HUES64 (cell line): ENCODE measurements around the gene PGD. TPM values are rescaled to one million over a fixed set of nuclear protein-coding genes. Genes with fewer than 3 reads are reported as not detected.
"Not testable (repeated sequence)": the region's sequence is repeated elsewhere in the genome, so short reads cannot be mapped to it uniquely, and the experiment has no call there.

Experiments
- H3K27ac ChIP-seq: 2 replicates; pipeline ENCODE4 v1.7.0; 2013; ENCODE audit warnings: low read depth, low read length, inconsistent platforms
- H3K27me3 ChIP-seq: 2 replicates; pipeline ENCODE4 v1.6.1; 2013; ENCODE audit warnings: mild to moderate bottlenecking, low read length; ENCODE audit not compliant: insufficient read depth
- H3K36me3 ChIP-seq: 2 replicates; pipeline ENCODE4 v1.6.1; 2013; ENCODE audit warnings: mild to moderate bottlenecking, low read length; ENCODE audit not compliant: insufficient read depth
- H3K4me1 ChIP-seq: 2 replicates; pipeline ENCODE4 v1.6.1; 2013; ENCODE audit warnings: mild to moderate bottlenecking, low read length, moderate library complexity; ENCODE audit not compliant: insufficient read depth
- H3K4me3 ChIP-seq: 2 replicates; pipeline ENCODE4 v1.5.1; 2013; ENCODE audit warnings: mild to moderate bottlenecking, low read length, moderate library complexity
- H3K9ac ChIP-seq: 2 replicates; pipeline ENCODE4 v1.6.1; 2013; ENCODE audit warnings: mild to moderate bottlenecking, low read depth, low read length
- H3K9me3 ChIP-seq: 2 replicates; pipeline ENCODE4 v1.6.1; 2013; ENCODE audit warnings: low read depth, low read length; ENCODE audit not compliant: insufficient read depth
- WGBS: fragments of 150-250, 120-280 bp; methylation state at CpG from one replicate; pipeline ENCODE4 v1.1.7; 2013; ENCODE audit warnings: missing lambda C conversion rate; 5-methylcytosine and 5-hydroxymethylcytosine counted together
- polyA plus RNA-seq, 2 experiments: library from polyadenylated mRNA; stranded (reverse); fragments of 50-300 nt; gene quantifications; one replicate each; pipeline ENCODE4 v1.2.3, GENCODE V29; 2013

PGD gene
- 329 TPM for polyA plus RNA-seq (2013, experiment 1 of 2)
- polyA plus RNA-seq (2013, experiment 2 of 2) = 321 TPM

DNA sequence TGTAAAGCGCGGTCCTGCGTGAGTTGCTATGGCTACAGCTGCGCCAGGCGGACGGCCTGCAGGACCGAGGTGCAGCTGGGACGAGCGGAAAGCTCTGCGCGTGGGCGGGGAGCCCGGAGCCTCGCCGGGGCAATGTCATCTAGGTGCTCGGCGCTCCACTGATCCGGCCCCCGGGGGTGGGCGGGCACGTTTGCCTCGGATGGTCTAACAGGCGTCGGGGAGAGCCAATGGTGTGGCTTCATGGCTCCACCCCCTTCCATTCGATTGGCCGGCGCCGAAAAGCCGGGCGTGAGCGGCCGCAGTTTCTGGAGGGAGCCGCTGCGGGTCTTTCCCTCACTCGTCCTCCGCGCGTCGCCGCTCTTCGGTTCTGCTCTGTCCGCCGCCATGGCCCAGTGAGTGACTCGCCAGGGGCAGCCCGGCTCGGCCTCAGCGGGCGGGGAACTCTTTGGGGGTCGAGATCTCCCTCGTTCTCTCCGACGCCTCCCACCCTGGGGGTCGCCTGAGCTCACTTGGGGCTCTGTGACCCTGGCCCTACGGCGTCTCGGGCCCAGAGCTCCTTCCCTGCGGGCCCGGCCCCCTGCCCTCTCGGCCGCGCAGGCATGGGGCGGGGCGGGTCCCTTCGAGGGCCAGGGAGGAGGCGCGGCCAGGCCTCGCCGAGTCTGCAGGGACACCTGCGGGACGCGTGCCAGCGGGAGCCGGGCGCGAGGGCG, at the start of gene PGD:
Gene PGD (plus strand): TSS at position 331 of the 710 bp plus-strand sequence. CDS start 54 bp downstream, at position 385.
- Histone ChIP-seq H3K9me3 (peaks cover 5% of the 10 kb centered on the region; the same call in 1 of the 2 replicates), H3K9ac (peak within 1 kb of the TSS; percentile 93), H3K4me1 (peaks cover 5% of the 10 kb centered on the region; the same call in 1 of the 2 replicates), H3K27ac (peak within 1 kb of the TSS; percentile 97), H3K27me3 (no peaks in the 10 kb centered on the region), H3K36me3 (peaks cover 36% of the 10 kb centered on the region), H3K4me3 (peak within 1 kb of the TSS; percentile 75)
- WGBS = under 1% methylated on average over 76 of the region's 76 CpGs

DNA sequence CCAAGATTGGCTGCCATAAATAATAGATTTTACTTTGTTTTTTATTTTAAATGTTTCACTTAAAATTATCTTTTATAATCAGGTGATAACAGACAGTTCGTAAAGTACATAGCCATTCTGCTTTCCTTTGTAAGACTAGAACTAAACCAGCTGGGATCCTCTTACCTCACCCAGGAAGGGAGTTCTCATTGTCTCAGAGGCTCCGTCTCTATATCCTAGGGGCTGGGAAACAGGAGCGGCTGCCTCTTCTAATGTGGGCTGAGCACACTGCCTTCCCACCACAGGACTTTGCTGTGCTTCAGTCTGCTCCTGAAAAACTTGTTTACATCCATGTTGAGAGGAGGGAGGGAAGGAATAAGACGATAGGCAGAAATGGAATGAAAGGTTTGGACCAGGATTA, 45.6 kb upstream of the PGD start:
- Histone ChIP-seq H3K27me3 (no peaks in the 10 kb centered on the region), H3K9ac (peak overlapping the region; percentile 4; the same call in 1 of the 2 replicates), H3K36me3 (peaks cover 40% of the 10 kb centered on the region), H3K9me3 (no peaks in the 10 kb centered on the region), H3K4me3 (no peak overlapping the region; the same call in 1 of the 2 replicates), H3K27ac (peak overlapping the region; percentile 64; the same call in 1 of the 2 replicates), H3K4me1 (peaks cover 21% of the 10 kb centered on the region)
- WGBS = 45% methylated on average over 4 of the region's 4 CpGs

DNA sequence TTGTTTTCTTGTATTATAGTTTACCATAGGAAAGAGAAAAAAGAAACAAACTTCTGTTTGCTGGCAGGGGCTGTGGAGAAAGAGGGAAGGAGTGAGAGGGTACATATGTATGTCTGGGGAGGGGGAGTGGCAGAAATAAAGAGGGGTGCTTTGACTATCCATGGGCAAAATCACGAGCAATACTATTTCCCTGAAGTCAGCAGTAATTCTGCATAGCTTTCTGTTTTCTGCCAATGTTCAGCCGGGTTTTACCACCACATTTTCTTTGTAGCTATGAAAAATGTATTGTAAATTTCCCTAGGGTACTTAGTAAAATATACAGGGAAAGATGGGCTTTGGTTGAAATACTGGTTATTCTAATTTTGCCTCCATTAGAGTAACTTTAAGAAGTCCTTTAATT, 45.2 kb upstream of the PGD start:
- peak overlapping the region; percentile 33; the same call in 1 of the 2 replicates for H3K27ac ChIP-seq
- no peak overlapping the region; the same call in 1 of the 2 replicates for H3K4me3 ChIP-seq
- no peaks in the 10 kb centered on the region for H3K27me3 ChIP-seq
- H3K9ac ChIP-seq = peak overlapping the region; percentile 4; the same call in 1 of the 2 replicates
- H3K4me1 ChIP-seq = peaks cover 18% of the 10 kb centered on the region
- H3K9me3 ChIP-seq = no peaks in the 10 kb centered on the region
- 76% methylated on average over 2 of the region's 2 CpGs for WGBS
- peaks cover 36% of the 10 kb centered on the region for H3K36me3 ChIP-seq

DNA sequence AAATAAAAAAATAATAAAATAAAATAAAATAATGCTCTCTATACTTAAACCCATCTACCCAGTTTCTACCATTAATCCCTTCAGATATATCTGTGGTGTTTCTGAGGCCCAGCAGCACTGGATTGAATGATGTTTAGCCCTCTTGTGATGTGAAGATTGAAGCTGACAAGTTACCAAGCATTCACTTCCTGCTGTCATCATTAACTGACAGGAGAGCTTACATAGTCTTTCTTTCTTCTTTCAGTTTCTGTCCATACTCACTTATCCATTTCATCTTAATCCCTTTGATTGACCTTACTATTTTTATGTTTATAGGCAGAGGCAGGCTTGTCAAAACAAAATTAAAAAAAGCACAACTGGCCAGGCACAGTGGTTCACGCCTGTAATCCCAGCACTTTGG, 38.8 kb upstream of the PGD start:
- H3K4me1 ChIP-seq = no peaks in the 10 kb centered on the region
- H3K4me3 ChIP-seq = no peak overlapping the region
- H3K9ac ChIP-seq = no peak overlapping the region
- H3K27ac ChIP-seq = no peak overlapping the region
- peaks cover 42% of the 10 kb centered on the region for H3K36me3 ChIP-seq
- WGBS = 100% methylated on average over 1 of the region's 1 CpG
- H3K9me3 ChIP-seq = no peaks in the 10 kb centered on the region
- no peaks in the 10 kb centered on the region for H3K27me3 ChIP-seq

DNA sequence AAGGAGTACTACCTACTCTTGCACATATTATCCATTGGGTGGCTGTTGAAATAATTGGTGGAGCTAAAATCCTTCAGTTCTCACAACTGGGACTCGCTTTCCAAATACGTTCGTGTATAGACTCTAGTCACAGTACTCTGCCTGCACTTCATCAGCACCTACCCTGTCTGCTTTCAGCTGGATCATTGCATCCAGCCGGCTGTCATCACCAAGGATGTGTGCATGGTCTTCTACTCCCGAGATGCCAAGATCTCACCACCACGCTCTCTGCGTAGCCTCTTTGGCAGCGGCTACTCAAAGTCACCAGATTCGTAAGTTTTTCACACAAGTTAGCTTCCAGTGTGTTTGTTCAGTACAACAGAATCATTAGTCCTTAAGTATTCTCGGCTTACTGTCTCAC, 37.3 kb upstream of the PGD start:
- 96% methylated on average over 10 of the region's 10 CpGs for WGBS

DNA sequence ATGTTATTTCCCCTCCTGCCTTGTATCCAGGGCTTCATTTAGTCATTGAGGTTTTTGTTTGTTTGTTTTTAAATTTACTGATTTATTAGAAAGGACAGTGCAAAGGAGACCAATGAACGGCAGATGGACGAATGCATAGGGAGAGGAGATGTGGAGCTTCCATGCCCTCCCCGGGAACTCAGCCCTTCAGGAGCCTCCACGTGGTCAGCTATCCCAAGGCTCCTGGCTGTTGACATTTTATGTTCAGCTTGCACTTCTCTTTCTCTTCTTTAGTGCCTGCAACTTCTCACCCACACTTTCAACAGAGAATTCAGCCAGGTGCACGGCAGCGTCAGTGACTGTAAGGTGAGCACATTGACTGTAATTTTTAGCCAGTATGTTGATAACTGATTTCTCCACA, 30.7 kb upstream of the PGD start:
- no peak overlapping the region for H3K4me3 ChIP-seq
- no peaks in the 10 kb centered on the region for H3K27me3 ChIP-seq
- H3K4me1 ChIP-seq = no peaks in the 10 kb centered on the region
- peaks cover 59% of the 10 kb centered on the region for H3K36me3 ChIP-seq
- H3K9me3 ChIP-seq = no peaks in the 10 kb centered on the region
- WGBS = 87% methylated on average over 6 of the region's 6 CpGs
- no peak overlapping the region for H3K9ac ChIP-seq
- no peak overlapping the region for H3K27ac ChIP-seq

More for the DNA sequence above, 37.3 kb upstream of the PGD start:
- H3K4me3 ChIP-seq = no peak overlapping the region
- H3K4me1 ChIP-seq = no peaks in the 10 kb centered on the region
- no peaks in the 10 kb centered on the region for H3K27me3 ChIP-seq
- peaks cover 52% of the 10 kb centered on the region for H3K36me3 ChIP-seq
- no peak overlapping the region for H3K27ac ChIP-seq
- H3K9me3 ChIP-seq = no peaks in the 10 kb centered on the region
- no peak overlapping the region for H3K9ac ChIP-seq

DNA sequence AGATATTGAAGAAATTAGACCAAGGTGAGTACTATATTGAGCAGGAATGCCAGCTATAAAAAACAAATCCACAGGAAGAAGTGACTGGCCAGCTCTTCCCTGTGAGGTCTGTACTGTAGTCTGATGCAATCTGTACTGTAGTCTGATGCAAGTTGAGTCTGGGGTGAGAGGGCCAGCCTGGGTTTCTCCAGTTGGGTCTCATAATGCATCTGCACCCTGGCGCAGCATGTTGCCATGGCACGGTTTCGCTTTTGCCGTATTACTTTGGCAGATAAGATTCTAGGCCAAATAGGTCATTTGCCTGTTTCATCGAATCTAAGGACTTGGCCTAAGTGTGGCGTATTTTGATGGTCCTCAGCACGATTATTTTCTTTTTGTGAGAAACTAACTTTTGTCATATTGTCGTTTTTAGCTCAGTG, 24.4 kb upstream of the PGD start:
- Histone ChIP-seq H3K9me3 (no peaks in the 10 kb centered on the region), H3K27me3 (no peaks in the 10 kb centered on the region), H3K27ac (no peak overlapping the region), H3K36me3 (peaks cover 73% of the 10 kb centered on the region), H3K4me3 (no peak overlapping the region), H3K9ac (no peak overlapping the region), H3K4me1 (no peaks in the 10 kb centered on the region)
- 96% methylated on average over 8 of the region's 8 CpGs for WGBS

DNA sequence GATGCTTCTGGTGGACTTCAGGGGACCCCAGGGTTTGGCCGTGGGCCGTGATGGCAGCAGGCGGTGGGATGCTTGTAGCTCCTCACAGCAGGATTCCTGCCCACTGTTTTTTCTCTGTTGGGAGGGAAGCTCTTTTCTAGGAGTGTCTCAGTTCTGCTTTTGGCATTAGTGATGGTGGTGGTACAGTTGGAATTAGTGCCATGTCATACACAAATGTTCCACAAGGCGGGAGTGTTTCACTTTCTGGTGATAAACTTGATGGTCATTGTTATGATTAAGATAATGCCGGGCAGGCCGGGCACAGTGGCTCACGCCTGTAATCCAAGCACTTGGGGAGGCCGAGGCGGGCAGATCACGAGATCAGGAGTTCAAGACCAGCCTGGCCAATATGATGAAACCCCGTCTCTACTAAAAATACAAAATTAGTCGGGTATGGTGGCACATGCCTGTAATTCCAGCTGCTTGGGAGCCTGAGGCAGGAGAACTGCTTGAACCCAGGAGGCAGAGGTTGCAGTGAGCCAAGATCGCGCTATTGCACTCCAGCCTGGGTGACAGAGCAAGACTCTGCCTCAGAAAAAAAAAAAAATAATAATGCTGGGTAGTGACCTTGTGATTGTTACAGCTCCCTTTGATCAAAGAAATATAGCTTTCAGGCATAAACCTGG, 21.4 kb upstream of the PGD start:
- not testable (repeated sequence) for H3K9ac ChIP-seq

DNA sequence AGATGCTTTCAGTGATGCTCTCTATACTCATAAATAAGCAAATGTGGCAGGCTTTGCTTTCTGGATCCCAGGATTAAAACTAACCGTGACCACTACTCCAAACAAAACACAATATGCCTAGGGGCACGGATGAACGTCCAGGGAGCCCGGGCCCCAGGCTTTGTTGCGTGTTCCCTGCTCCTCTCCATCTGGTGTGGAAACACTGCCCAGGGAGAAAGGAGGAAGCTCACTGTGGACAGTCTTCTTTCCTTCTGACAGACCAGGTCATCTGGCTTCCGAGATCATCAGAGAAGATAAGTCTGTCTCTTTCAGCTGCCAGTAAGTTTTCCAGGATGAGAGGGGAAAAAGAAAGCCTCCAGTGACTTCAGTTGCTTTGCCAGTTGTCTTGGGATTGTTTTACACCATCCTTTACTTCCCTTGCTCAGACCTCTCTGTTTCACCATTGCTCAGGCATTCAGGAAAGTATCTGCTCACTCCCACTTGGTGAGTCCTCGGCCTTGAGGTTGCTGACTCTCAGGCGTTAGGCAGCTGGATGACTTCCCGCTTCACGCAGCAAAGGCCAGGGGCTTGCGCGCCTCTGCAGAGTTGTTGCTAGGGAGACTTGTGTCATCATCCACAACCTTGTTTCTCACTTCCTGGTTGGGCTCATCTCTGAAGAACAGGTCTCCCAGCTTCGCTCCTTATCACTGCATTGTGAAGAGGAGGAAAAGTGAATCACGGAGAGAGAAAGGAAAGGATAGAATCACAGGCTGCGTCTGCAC, 20.6 kb upstream of the PGD start:
- Histone ChIP-seq H3K4me3 (no peak overlapping the region), H3K9ac (no peak overlapping the region), H3K9me3 (no peaks in the 10 kb centered on the region), H3K4me1 (no peaks in the 10 kb centered on the region), H3K36me3 (peaks cover 67% of the 10 kb centered on the region), H3K27me3 (no peaks in the 10 kb centered on the region), H3K27ac (no peak overlapping the region)
- 90% methylated on average over 15 of the region's 15 CpGs for WGBS

More for the DNA sequence above, 21.4 kb upstream of the PGD start:
- not testable (repeated sequence) for H3K27me3 ChIP-seq, H3K4me1 ChIP-seq, H3K4me3 ChIP-seq, H3K9me3 ChIP-seq, H3K27ac ChIP-seq
- WGBS = 91% methylated on average over 14 of the region's 14 CpGs
- H3K36me3 ChIP-seq = peaks cover 67% of the 10 kb centered on the region

DNA sequence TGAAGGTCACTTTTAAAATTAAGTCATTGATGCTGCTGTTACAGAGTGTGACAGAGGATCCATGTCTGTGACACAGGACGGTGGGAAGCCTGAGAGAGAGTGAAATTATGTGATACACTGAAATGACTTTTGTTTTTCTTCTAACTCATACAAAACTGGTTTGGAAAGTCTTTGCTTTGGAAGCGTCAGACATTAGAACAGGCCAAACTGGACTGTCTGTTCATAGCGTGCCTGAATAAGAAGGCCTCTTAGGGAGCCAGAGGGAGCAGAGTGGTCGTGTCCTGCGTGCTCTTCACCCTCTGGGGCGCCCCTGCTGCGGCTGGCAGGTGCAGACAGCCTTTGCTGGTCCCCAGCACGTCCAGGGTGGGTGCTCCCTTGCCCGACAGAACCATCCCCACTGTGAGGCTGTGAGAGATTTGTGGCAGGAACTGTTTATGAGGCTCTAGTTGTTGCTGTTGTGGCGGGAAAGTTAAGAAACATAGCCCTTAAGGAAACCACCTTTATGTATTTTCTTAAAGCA, 19.7 kb upstream of the PGD start:
- H3K9ac ChIP-seq = no peak overlapping the region
- H3K4me1 ChIP-seq = no peaks in the 10 kb centered on the region
- 97% methylated on average over 9 of the region's 10 CpGs for WGBS
- no peak overlapping the region for H3K4me3 ChIP-seq
- H3K9me3 ChIP-seq = no peaks in the 10 kb centered on the region
- peaks cover 59% of the 10 kb centered on the region for H3K36me3 ChIP-seq
- H3K27me3 ChIP-seq = no peaks in the 10 kb centered on the region
- H3K27ac ChIP-seq = no peak overlapping the region
